HEK293 (cell line): ENCODE data around the gene TOM1L2.

ENCODE experiments used
- CTCF ChIA-PET: fragments of 350-600 bp; formaldehyde crosslinking; extraction: SDS; loops from one replicate; lab custom pipeline; 2021; ENCODE audit warnings: antibody characterized with exemption; lab: Yijun Ruan, JAX
- POLR2A ChIA-PET: fragments of 300-600 bp; formaldehyde crosslinking; extraction: SDS; loops from one replicate; lab custom pipeline; 2020; ENCODE audit warnings: antibody characterized with exemption, inconsistent platforms; lab: Yijun Ruan, JAX
- H3K27ac ChIP-seq: fragments of 200-500 bp; sonication (Bioruptor generic); 2 replicates; pipeline ENCODE4 v1.5.1; 2014; ENCODE audit warnings: low read depth, low read length, control low read depth, inconsistent platforms; ENCODE audit errors: extremely low read depth
- H3K36me3 ChIP-seq, 2 experiments: fragments of 200-500 bp in 1 of 2; sonication (Bioruptor generic) in 1 of 2; 1 replicate in 1 of 2; 2 replicates in 1 of 2; pipeline ENCODE4 v1.5.1; 2014 to 2017; ENCODE audit warnings: inconsistent platforms in 2 of 2, low read length in 2 of 2; ENCODE audit not compliant: control insufficient read depth in 2 of 2, insufficient read depth in 1 of 2
- H3K4me1 ChIP-seq: fragments of 200-500 bp; sonication (Bioruptor generic); 2 replicates; pipeline ENCODE4 v1.5.1; 2014; ENCODE audit warnings: mild to moderate bottlenecking, low read length, inconsistent platforms; ENCODE audit not compliant: control insufficient read depth, insufficient read depth
- H3K4me3 ChIP-seq: 2 replicates; pipeline ENCODE4 v1.5.1; 2011; ENCODE audit warnings: low read depth, mild to moderate bottlenecking, control low read depth, low read length, moderate library complexity
- H3K9me3 ChIP-seq: fragments of 200-500 bp; sonication (Bioruptor generic); 2 replicates; pipeline ENCODE4 v1.5.1; 2014; ENCODE audit warnings: low read depth, low read length, inconsistent platforms; ENCODE audit not compliant: control insufficient read depth, insufficient read depth
- GLIS1 ChIP-seq: fragments of 450-650 bp; formaldehyde crosslinking; IDR thresholded peaks from 2 replicates; pipeline ENCODE4 v1.5.1; 2016; ENCODE audit warnings: missing biosample characterization, missing genetic modification characterization
- MZF1 ChIP-seq: fragments of 450-650 bp; formaldehyde crosslinking; IDR thresholded peaks from 2 replicates; pipeline ENCODE4 v1.5.1; 2017; ENCODE audit warnings: missing biosample characterization, missing genetic modification characterization, borderline replicate concordance
- PRDM10 ChIP-seq: fragments of 450-650 bp; formaldehyde crosslinking; IDR thresholded peaks from 2 replicates; pipeline ENCODE4 v1.5.1; 2016; ENCODE audit warnings: missing biosample characterization, missing genetic modification characterization
- SCRT2 ChIP-seq: fragments of 450-650 bp; formaldehyde crosslinking; IDR thresholded peaks from 2 replicates; pipeline ENCODE4 v1.5.1; 2016; ENCODE audit warnings: missing biosample characterization, missing genetic modification characterization
- SP7 ChIP-seq: fragments of 450-650 bp; formaldehyde crosslinking; IDR thresholded peaks from 2 replicates; pipeline ENCODE4 v1.5.1; 2016; ENCODE audit warnings: missing biosample characterization, missing genetic modification characterization
- TRIM28 ChIP-seq: IDR thresholded peaks from 2 replicates; pipeline ENCODE4 v1.6.1; 2011; ENCODE audit warnings: low read length, control low read depth, borderline replicate concordance
- WT1 ChIP-seq: fragments of 450-650 bp; formaldehyde crosslinking; IDR thresholded peaks from 2 replicates; pipeline ENCODE4 v1.5.1; 2016; ENCODE audit warnings: missing biosample characterization, missing genetic modification characterization
- ZNF266 ChIP-seq: fragments of 450-650 bp; formaldehyde crosslinking; IDR thresholded peaks from 2 replicates; pipeline ENCODE4 v1.5.1; 2016; ENCODE audit warnings: missing biosample characterization, missing genetic modification characterization, low read depth
- ZNF311 ChIP-seq: fragments of 450-650 bp; formaldehyde crosslinking; IDR thresholded peaks from 2 replicates; pipeline ENCODE4 v1.5.1; 2017; ENCODE audit warnings: missing biosample characterization, missing genetic modification characterization, borderline replicate concordance
- ZNF514 ChIP-seq: fragments of 450-650 bp; formaldehyde crosslinking; IDR thresholded peaks from 2 replicates; pipeline ENCODE4 v1.5.1; 2016; ENCODE audit warnings: missing biosample characterization, missing genetic modification characterization
- ZNF555 ChIP-seq: fragments of 450-650 bp; formaldehyde crosslinking; conservative IDR thresholded peaks from 2 replicates; pipeline ENCODE4 v1.5.1; 2017; ENCODE audit warnings: missing biosample characterization, mild to moderate bottlenecking, missing genetic modification characterization, inconsistent platforms
- ZNF660 ChIP-seq: fragments of 450-650 bp; IDR thresholded peaks from 2 replicates; pipeline ENCODE4 v1.5.1; 2018; ENCODE audit warnings: missing biosample characterization, mild to moderate bottlenecking, missing genetic modification characterization
- ZNF670 ChIP-seq: fragments of 450-650 bp; formaldehyde crosslinking; IDR thresholded peaks from 2 replicates; pipeline ENCODE4 v1.5.1; 2016; ENCODE audit warnings: missing biosample characterization, missing genetic modification characterization, low read depth
- ZNF791 ChIP-seq: fragments of 450-650 bp; formaldehyde crosslinking; IDR thresholded peaks from 2 replicates; pipeline ENCODE4 v1.5.1; 2016; ENCODE audit warnings: missing biosample characterization, missing genetic modification characterization
- ZSCAN23 ChIP-seq: fragments of 450-650 bp; formaldehyde crosslinking; IDR thresholded peaks from 2 replicates; pipeline ENCODE4 v1.5.1; 2016; ENCODE audit warnings: missing biosample characterization, missing genetic modification characterization
- TF ChIP-seq, protein P1 (sequence below): fragments of 450-650 bp; formaldehyde crosslinking; IDR thresholded peaks from 2 replicates; pipeline ENCODE4 v1.5.1; 2016; ENCODE audit warnings: missing biosample characterization, missing genetic modification characterization
- TF ChIP-seq, protein P2 (sequence below): fragments of 450-650 bp; formaldehyde crosslinking; IDR thresholded peaks from 2 replicates; pipeline ENCODE4 v1.5.1; 2016; ENCODE audit warnings: missing biosample characterization, missing genetic modification characterization

Gene TOM1L2

GRCh38 chr17:17946093-17946492 lies 26.1 kb downstream of the TOM1L2 start:
- CTCF ChIA-PET: interaction anchor here (0.7 to 8.4 kb wide), 6 partner anchors 12 to 55 kb away, joined by 3 to 59 read pairs (median 4); no protein-coding TSS in a partner anchor
- no peak overlapping the region for H3K4me3 ChIP-seq
- POLR2A ChIA-PET: interaction anchor here (0.9 to 1.6 kb wide), 3 partner anchors 10 to 26 kb away, joined by 3 to 6 read pairs (median 4); partner anchors contain the start of genes DRC3 and TOM1L2
- no peaks in the 10 kb centered on the region for H3K36me3 ChIP-seq
- H3K27ac ChIP-seq: no peak overlapping the region
- peaks cover 27% of the 10 kb centered on the region for H3K4me1 ChIP-seq
- no peaks in the 10 kb centered on the region for H3K9me3 ChIP-seq
- no peak for TF ChIP-seq ZNF670 (tag by site-specific recombination)
- peak; percentile 24; the same call in 1 of the 2 replicates for TF ChIP-seq SCRT2
- TF ChIP-seq PRDM10 (tag by site-specific recombination): peak; percentile 48; the same call in 1 of the 2 replicates

GRCh38 chr17:17944743-17945142 lies 27.5 kb downstream of the TOM1L2 start:
- CTCF ChIA-PET: interaction anchor here (0.7 to 8.4 kb wide), 8 partner anchors 13 to 116 kb away, joined by 3 to 59 read pairs (median 4); no protein-coding TSS in a partner anchor
- no peak overlapping the region for H3K4me3 ChIP-seq
- no peaks in the 10 kb centered on the region for H3K9me3 ChIP-seq
- H3K4me1 ChIP-seq: peaks cover 39% of the 10 kb centered on the region
- no peaks in the 10 kb centered on the region for H3K36me3 ChIP-seq
- POLR2A ChIA-PET: interaction anchor here (0.8 to 1.1 kb wide), 3 partner anchors 9 to 18 kb away, joined by 3 to 7 read pairs (median 4); no protein-coding TSS in a partner anchor
- TF ChIP-seq ZNF660 (tag by site-specific recombination) (no peak), ZSCAN23 (no peak), ZNF791 (tag by site-specific recombination) (no peak)
- H3K27ac ChIP-seq: no peak overlapping the region; the same call in 1 of the 2 replicates

DNA sequence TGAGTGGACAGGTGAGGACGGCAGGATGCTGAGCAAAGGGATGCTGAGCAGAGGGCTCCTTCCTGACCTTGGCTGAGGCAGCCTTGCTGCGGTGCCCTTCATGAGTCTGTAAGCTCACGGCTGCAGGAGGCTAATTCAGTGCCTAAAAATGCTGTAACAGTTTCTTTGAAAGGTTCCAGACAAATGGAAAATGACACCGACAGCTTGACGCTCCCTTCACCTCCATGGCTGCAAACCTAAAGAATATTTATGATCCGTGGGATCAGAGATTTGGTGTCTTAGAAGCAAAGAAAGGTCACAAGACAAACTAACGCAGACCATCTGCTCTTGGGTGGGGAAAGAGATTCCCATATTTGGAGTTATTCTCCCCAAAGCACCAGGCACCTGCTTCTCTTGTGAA lies 28.0 kb downstream of the TOM1L2 start:
- Histone ChIP-seq H3K36me3 (no peaks in the 10 kb centered on the region), H3K4me1 (peaks cover 42% of the 10 kb centered on the region), H3K9me3 (no peaks in the 10 kb centered on the region), H3K4me3 (no peak overlapping the region), H3K27ac (peak overlapping the region; percentile 53; the same call in 1 of the 2 replicates)
- ChIA-PET POLR2A (interaction anchor here (0.8 to 1.1 kb wide), 3 partner anchors 8 to 18 kb away, joined by 3 to 7 read pairs (median 4); no protein-coding TSS in a partner anchor), CTCF (interaction anchor here (0.7 to 8.4 kb wide), 6 partner anchors 14 to 117 kb away, joined by 3 to 59 read pairs (median 4); no protein-coding TSS in a partner anchor)
- TF ChIP-seq, protein P1, sequence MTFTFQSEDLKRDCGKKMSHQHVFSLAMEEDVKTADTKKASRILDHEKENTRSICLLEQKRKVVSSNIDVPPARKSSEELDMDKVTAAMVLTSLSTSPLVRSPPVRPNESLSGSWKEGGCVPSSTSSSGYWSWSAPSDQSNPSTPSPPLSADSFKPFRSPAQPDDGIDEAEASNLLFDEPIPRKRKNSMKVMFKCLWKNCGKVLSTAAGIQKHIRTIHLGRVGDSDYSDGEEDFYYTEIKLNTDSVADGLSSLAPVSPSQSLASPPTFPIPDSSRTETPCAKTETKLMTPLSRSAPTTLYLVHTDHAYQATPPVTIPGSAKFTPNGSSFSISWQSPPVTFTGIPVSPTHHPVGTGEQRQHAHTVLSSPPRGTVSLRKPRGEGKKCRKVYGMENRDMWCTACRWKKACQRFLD (tag by site-specific recombination): no peak
- TF ChIP-seq WT1 (tag by site-specific recombination): 0 out of 2 replicates have a peak, but pooled peaks have one; percentile 36

GRCh38 chr17:17943281-17943984 lies 28.8 kb downstream of the TOM1L2 start:
- Histone ChIP-seq H3K27ac (peak overlapping the region; percentile 53; the same call in 1 of the 2 replicates), H3K4me1 (peaks cover 42% of the 10 kb centered on the region), H3K9me3 (no peaks in the 10 kb centered on the region), H3K36me3 (no peaks in the 10 kb centered on the region), H3K4me3 (no peak overlapping the region)
- CTCF ChIA-PET: interaction anchor here (1.2 to 8.4 kb wide), 2 partner anchors 23 to 42 kb away, joined by 4 to 59 read pairs; no protein-coding TSS in a partner anchor
- POLR2A ChIA-PET: interaction anchor here (1.5 kb wide), 1 partner anchor 29 kb away, joined by 13 read pairs; the partner anchor contains the start of genes DRC3 and TOM1L2
- peak; percentile 72 for TF ChIP-seq MZF1 (tag by site-specific recombination)
- no peak for TF ChIP-seq ZNF555 (tag by site-specific recombination)
- TF ChIP-seq GLIS1 (tag by site-specific recombination): peak; percentile 91
- TF ChIP-seq, protein P2, sequence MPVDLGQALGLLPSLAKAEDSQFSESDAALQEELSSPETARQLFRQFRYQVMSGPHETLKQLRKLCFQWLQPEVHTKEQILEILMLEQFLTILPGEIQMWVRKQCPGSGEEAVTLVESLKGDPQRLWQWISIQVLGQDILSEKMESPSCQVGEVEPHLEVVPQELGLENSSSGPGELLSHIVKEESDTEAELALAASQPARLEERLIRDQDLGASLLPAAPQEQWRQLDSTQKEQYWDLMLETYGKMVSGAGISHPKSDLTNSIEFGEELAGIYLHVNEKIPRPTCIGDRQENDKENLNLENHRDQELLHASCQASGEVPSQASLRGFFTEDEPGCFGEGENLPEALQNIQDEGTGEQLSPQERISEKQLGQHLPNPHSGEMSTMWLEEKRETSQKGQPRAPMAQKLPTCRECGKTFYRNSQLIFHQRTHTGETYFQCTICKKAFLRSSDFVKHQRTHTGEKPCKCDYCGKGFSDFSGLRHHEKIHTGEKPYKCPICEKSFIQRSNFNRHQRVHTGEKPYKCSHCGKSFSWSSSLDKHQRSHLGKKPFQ (tag by site-specific recombination): 0 out of 2 replicates have a peak, but pooled peaks have one; percentile 15
- peak; percentile 55; the same call in 1 of the 2 replicates for TF ChIP-seq TRIM28
- TF ChIP-seq SP7: 0 out of 2 replicates have a peak, but pooled peaks have one; percentile 24
- no peak for TF ChIP-seq ZNF266 (tag by site-specific recombination)
- no peak for TF ChIP-seq ZNF311 (tag by site-specific recombination)
- TF ChIP-seq ZNF514: no peak
